ENCODE results near the gene LMBR1. TPM values are rescaled to one million over a fixed set of nuclear protein-coding genes. Genes with fewer than 3 reads are reported as not detected.

Gene LMBR1
- total and polyA plus RNA-seq, 2 donors (not counting 1 experiment from before 2014, with no cell fraction given), result 30.8 to 41.6 TPM

GRCh38 chr7:156635529-156636385, 257.2 kb downstream of the LMBR1 start:
- H4K20me1 ChIP-seq (ENCODE audit: control insufficient read depth, extremely low read depth, insufficient read depth, low read length), result no peaks in the 10 kb centered on the region
- no peak overlapping the region for H3K9ac ChIP-seq (ENCODE audit: insufficient read depth, low read length)
- no peak for TF ChIP-seq EZH2 (IDR thresholded peaks at IDR 0.05; ENCODE audit: low read length, missing control alignments)
- no peak for TF ChIP-seq CTCF (conservative IDR thresholded peaks at IDR 0.05 in 1 of 2, IDR thresholded peaks at IDR 0.05 in 1 of 2; ENCODE audit: low read depth in 1 of 2, low read length in 2 of 2)
- no peak for DNase-seq (ENCODE audit: low read depth in 2 of 2)
- H3K36me3 ChIP-seq (ENCODE audit: control insufficient read depth, insufficient read depth, low read length), result no peaks in the 10 kb centered on the region
- no peak overlapping the region for H3K27ac ChIP-seq (ENCODE audit: insufficient read depth, low read length)
- no peaks in the 10 kb centered on the region for H3K4me1 ChIP-seq (ENCODE audit: control insufficient read depth, extremely low read depth, insufficient read depth, low read length)
- H2AFZ ChIP-seq (ENCODE audit: low read length), result no peak overlapping the region
- H3K4me3 ChIP-seq (replicated peaks in 1 of 4; ENCODE audit: control extremely low read depth in 1 of 4, insufficient read depth in 1 of 4, low read depth in 3 of 4, low read length in 4 of 4), result no peak overlapping the region
- H3K4me2 ChIP-seq (ENCODE audit: extremely low read depth, insufficient read depth, low read length), result no peak overlapping the region
- H3K9me3 ChIP-seq (ENCODE audit: control insufficient read depth, insufficient read depth, low read depth, low read length), result no peaks in the 10 kb centered on the region
- H3K27me3 ChIP-seq (ENCODE audit: control insufficient read depth, insufficient read depth, low read length), result no peaks in the 10 kb centered on the region
- peaks cover 5% of the 10 kb centered on the region for H3K79me2 ChIP-seq (ENCODE audit: control insufficient read depth, insufficient read depth, low read length)

GRCh38 chr7:156634117-156634516, 258.9 kb downstream of the LMBR1 start:
- no peak overlapping the region for H3K4me2 ChIP-seq (ENCODE audit: extremely low read depth, insufficient read depth, low read length)
- no peaks in the 10 kb centered on the region for H3K9me3 ChIP-seq (ENCODE audit: control insufficient read depth, insufficient read depth, low read depth, low read length)
- no peak overlapping the region for H3K27ac ChIP-seq (ENCODE audit: insufficient read depth, low read length)
- H3K4me1 ChIP-seq (ENCODE audit: control insufficient read depth, extremely low read depth, insufficient read depth, low read length), result no peaks in the 10 kb centered on the region
- H3K4me3 ChIP-seq (replicated peaks in 1 of 4; ENCODE audit: control extremely low read depth in 1 of 4, insufficient read depth in 1 of 4, low read depth in 3 of 4, low read length in 4 of 4), result no peak overlapping the region
- H4K20me1 ChIP-seq (ENCODE audit: control insufficient read depth, extremely low read depth, insufficient read depth, low read length), result no peaks in the 10 kb centered on the region
- no peak for TF ChIP-seq EZH2 (IDR thresholded peaks at IDR 0.05; ENCODE audit: low read length, missing control alignments)
- no peak for TF ChIP-seq CTCF (conservative IDR thresholded peaks at IDR 0.05 in 1 of 2, IDR thresholded peaks at IDR 0.05 in 1 of 2; ENCODE audit: low read depth in 1 of 2, low read length in 2 of 2)
- no peaks in the 10 kb centered on the region for H3K36me3 ChIP-seq (ENCODE audit: control insufficient read depth, insufficient read depth, low read length)
- no peaks in the 10 kb centered on the region for H3K79me2 ChIP-seq (ENCODE audit: control insufficient read depth, insufficient read depth, low read length)
- no peak for DNase-seq (ENCODE audit: low read depth in 2 of 2)
- no peaks in the 10 kb centered on the region for H3K27me3 ChIP-seq (ENCODE audit: control insufficient read depth, insufficient read depth, low read length)
- no peak overlapping the region for H2AFZ ChIP-seq (ENCODE audit: low read length)
- H3K9ac ChIP-seq (ENCODE audit: insufficient read depth, low read length), result no peak overlapping the region

- Histone ChIP-seq H3K27ac (ENCODE audit: insufficient read depth, low read length) (no peak overlapping the region), H3K9ac (ENCODE audit: insufficient read depth, low read length) (no peak overlapping the region), H3K4me1 (ENCODE audit: control insufficient read depth, extremely low read depth, insufficient read depth, low read length) (no peaks in the 10 kb centered on the region), H4K20me1 (ENCODE audit: control insufficient read depth, extremely low read depth, insufficient read depth, low read length) (no peaks in the 10 kb centered on the region), H2AFZ (ENCODE audit: low read length) (no peak overlapping the region), H3K4me3 (replicated peaks in 1 of 4; ENCODE audit: control extremely low read depth in 1 of 4, insufficient read depth in 1 of 4, low read depth in 3 of 4, low read length in 4 of 4) (no peak overlapping the region), H3K4me2 (ENCODE audit: extremely low read depth, insufficient read depth, low read length) (no peak overlapping the region), H3K36me3 (ENCODE audit: control insufficient read depth, insufficient read depth, low read length) (no peaks in the 10 kb centered on the region), H3K27me3 (ENCODE audit: control insufficient read depth, insufficient read depth, low read length) (no peaks in the 10 kb centered on the region), H3K9me3 (ENCODE audit: control insufficient read depth, insufficient read depth, low read depth, low read length) (no peaks in the 10 kb centered on the region), H3K79me2 (ENCODE audit: control insufficient read depth, insufficient read depth, low read length) (no peaks in the 10 kb centered on the region)
- no peak for TF ChIP-seq EZH2 (IDR thresholded peaks at IDR 0.05; ENCODE audit: low read length, missing control alignments)
- TF ChIP-seq CTCF (conservative IDR thresholded peaks at IDR 0.05 in 1 of 2, IDR thresholded peaks at IDR 0.05 in 1 of 2; ENCODE audit: low read depth in 1 of 2, low read length in 2 of 2), result no peak
- no peak for DNase-seq (ENCODE audit: low read depth in 2 of 2)
Measured at GRCh38 chr7:156629873-156630272, 263.1 kb downstream of the LMBR1 start.

Data from fibroblast of lung (primary cell).